ENCODE results near the gene PARD3B.

DNA sequence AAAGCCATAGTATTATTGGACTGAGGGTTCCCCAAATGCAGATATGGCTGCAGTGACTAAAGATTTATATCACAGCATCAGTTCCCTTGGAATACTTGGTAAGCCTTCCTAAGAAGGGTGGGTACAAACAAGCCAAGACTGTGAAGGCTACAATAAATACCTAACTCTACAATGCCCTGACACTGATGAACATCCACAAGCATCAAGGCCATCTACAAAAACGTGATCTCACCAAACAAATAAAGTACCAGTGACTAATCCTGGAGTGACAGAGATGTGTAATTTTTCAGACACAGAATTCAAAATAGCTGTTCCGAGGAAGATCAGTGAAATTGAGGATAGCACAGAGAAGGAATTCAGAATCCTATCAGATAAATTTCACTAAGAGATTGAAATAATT, 254.5 kb downstream of the PARD3B start:
- no peak for TF ChIP-seq POLR2A (IDR thresholded peaks at IDR 0.05; ENCODE audit: low read length)
- no peak for TF ChIP-seq GATA1 (IDR thresholded peaks at IDR 0.05; ENCODE audit: low read depth, low read length)

All from erythroblast (primary cell).